ENCODE results near the gene HOOK1.
"Not testable (repeated sequence)": the region's sequence is repeated elsewhere in the genome, so short reads cannot be mapped to it uniquely, and the experiment has no call there.

HOOK1 gene

GRCh38 chr1:59827055-59827643 is 12.4 kb downstream of the HOOK1 start:
- H3K27me3 ChIP-seq (ENCODE audit: insufficient read depth, insufficient read length): no peaks in the 10 kb centered on the region
- no peak overlapping the region for H3K4me3 ChIP-seq (ENCODE audit: insufficient read length, low read depth)
- no peak overlapping the region for H3K9ac ChIP-seq (ENCODE audit: insufficient read length, low read depth)
- TF ChIP-seq SUZ12 (IDR thresholded peaks at IDR 0.05; ENCODE audit: extremely low read depth, insufficient read depth, insufficient read length) (no peak), ZNF274 (IDR thresholded peaks at IDR 0.05; ENCODE audit: low read depth, low read length) (no peak), YY1 (IDR thresholded peaks at IDR 0.05; ENCODE audit: insufficient read depth, insufficient read length) (no peak)
- H3K4me1 ChIP-seq (ENCODE audit: insufficient read depth, insufficient read length): no peaks in the 10 kb centered on the region
- H3K9me3 ChIP-seq (ENCODE audit: insufficient read depth, low read length): no peaks in the 10 kb centered on the region
- no peaks in the 10 kb centered on the region for H3K36me3 ChIP-seq (ENCODE audit: insufficient read depth, insufficient read length, low read length)
- no peak for DNase-seq (ENCODE audit: low read depth, low spot score)

DNA sequence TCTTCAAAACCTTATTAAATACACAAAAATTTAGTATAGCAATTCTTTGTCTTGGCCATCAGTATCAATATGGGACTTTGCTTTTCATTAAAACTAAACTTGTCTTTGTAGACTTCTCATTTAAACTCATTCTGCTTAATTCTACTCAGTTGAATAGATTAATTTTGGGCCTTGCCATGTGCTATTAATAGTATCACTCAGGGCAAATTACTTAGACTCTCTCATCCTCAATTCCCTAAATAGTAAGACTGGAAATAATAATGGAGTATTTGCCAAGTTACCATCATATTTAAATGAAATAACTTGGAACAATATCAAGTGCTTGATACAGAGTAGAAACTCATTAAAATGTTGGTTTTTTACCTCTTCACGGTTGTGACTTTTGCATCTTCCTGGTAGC is 13.4 kb downstream of the HOOK1 start:
- H3K9me3 ChIP-seq (ENCODE audit: insufficient read depth, low read length): no peaks in the 10 kb centered on the region
- TF ChIP-seq YY1 (IDR thresholded peaks at IDR 0.05; ENCODE audit: insufficient read depth, insufficient read length) (no peak), ZNF274 (IDR thresholded peaks at IDR 0.05; ENCODE audit: low read depth, low read length) (no peak), SUZ12 (IDR thresholded peaks at IDR 0.05; ENCODE audit: extremely low read depth, insufficient read depth, insufficient read length) (no peak)
- no peak overlapping the region for H3K9ac ChIP-seq (ENCODE audit: insufficient read length, low read depth)
- H3K4me3 ChIP-seq (ENCODE audit: insufficient read length, low read depth): no peak overlapping the region
- DNase-seq (ENCODE audit: low read depth, low spot score): no peak
- no peaks in the 10 kb centered on the region for H3K36me3 ChIP-seq (ENCODE audit: insufficient read depth, insufficient read length, low read length)
- no peaks in the 10 kb centered on the region for H3K27me3 ChIP-seq (ENCODE audit: insufficient read depth, insufficient read length)
- no peaks in the 10 kb centered on the region for H3K4me1 ChIP-seq (ENCODE audit: insufficient read depth, insufficient read length)

GRCh38 chr1:59831529-59831928 is 16.8 kb downstream of the HOOK1 start:
- H3K4me1 ChIP-seq (ENCODE audit: insufficient read depth, insufficient read length): no peaks in the 10 kb centered on the region
- TF ChIP-seq SUZ12 (IDR thresholded peaks at IDR 0.05; ENCODE audit: extremely low read depth, insufficient read depth, insufficient read length) (no peak), YY1 (IDR thresholded peaks at IDR 0.05; ENCODE audit: insufficient read depth, insufficient read length) (no peak), ZNF274 (IDR thresholded peaks at IDR 0.05; ENCODE audit: low read depth, low read length) (no peak)
- no peaks in the 10 kb centered on the region for H3K9me3 ChIP-seq (ENCODE audit: insufficient read depth, low read length)
- no peak overlapping the region for H3K4me3 ChIP-seq (ENCODE audit: insufficient read length, low read depth)
- no peak overlapping the region for H3K9ac ChIP-seq (ENCODE audit: insufficient read length, low read depth)
- H3K36me3 ChIP-seq (ENCODE audit: insufficient read depth, insufficient read length, low read length): no peaks in the 10 kb centered on the region
- DNase-seq (ENCODE audit: low read depth, low spot score): no peak
- no peaks in the 10 kb centered on the region for H3K27me3 ChIP-seq (ENCODE audit: insufficient read depth, insufficient read length)

- H3K36me3 ChIP-seq (ENCODE audit: insufficient read depth, insufficient read length, low read length): no peaks in the 10 kb centered on the region
- no peak for DNase-seq (ENCODE audit: low read depth, low spot score)
- H3K4me3 ChIP-seq (ENCODE audit: insufficient read length, low read depth): no peak overlapping the region
- H3K9ac ChIP-seq (ENCODE audit: insufficient read length, low read depth): no peak overlapping the region
- TF ChIP-seq ZNF274 (IDR thresholded peaks at IDR 0.05; ENCODE audit: low read depth, low read length) (no peak), YY1 (IDR thresholded peaks at IDR 0.05; ENCODE audit: insufficient read depth, insufficient read length) (no peak), SUZ12 (IDR thresholded peaks at IDR 0.05; ENCODE audit: extremely low read depth, insufficient read depth, insufficient read length) (no peak)
- no peaks in the 10 kb centered on the region for H3K9me3 ChIP-seq (ENCODE audit: insufficient read depth, low read length)
- H3K27me3 ChIP-seq (ENCODE audit: insufficient read depth, insufficient read length): no peaks in the 10 kb centered on the region
- no peaks in the 10 kb centered on the region for H3K4me1 ChIP-seq (ENCODE audit: insufficient read depth, insufficient read length)
Observed at GRCh38 chr1:59833022-59833421, 18.3 kb downstream of the HOOK1 start.

DNA sequence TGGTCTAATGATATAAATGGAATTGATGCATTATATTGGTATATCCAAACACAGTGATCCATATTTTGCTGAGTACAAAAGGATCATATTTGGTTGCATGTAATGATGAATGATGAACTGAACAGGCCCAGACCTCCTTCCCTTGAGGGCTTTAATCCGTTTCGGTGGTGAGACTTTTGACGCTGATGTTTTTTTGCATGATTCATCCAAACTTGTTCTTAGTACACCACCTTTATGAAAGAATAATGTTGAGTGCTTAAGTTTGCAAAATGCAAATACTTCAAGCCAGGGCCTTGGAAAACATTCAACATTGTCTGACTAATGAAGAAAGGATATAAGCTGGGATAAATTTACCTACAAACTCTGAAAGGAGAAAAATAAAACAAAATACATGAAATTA is 19.2 kb downstream of the HOOK1 start:
- DNase-seq (ENCODE audit: low read depth, low spot score): no peak
- H3K9me3 ChIP-seq (ENCODE audit: insufficient read depth, low read length): no peaks in the 10 kb centered on the region
- H3K9ac ChIP-seq (ENCODE audit: insufficient read length, low read depth): no peak overlapping the region
- H3K36me3 ChIP-seq (ENCODE audit: insufficient read depth, insufficient read length, low read length): no peaks in the 10 kb centered on the region
- H3K4me3 ChIP-seq (ENCODE audit: insufficient read length, low read depth): no peak overlapping the region
- H3K4me1 ChIP-seq (ENCODE audit: insufficient read depth, insufficient read length): no peaks in the 10 kb centered on the region
- TF ChIP-seq ZNF274 (IDR thresholded peaks at IDR 0.05; ENCODE audit: low read depth, low read length): no peak
- TF ChIP-seq SUZ12 (IDR thresholded peaks at IDR 0.05; ENCODE audit: extremely low read depth, insufficient read depth, insufficient read length): no peak
- no peak for TF ChIP-seq YY1 (IDR thresholded peaks at IDR 0.05; ENCODE audit: insufficient read depth, insufficient read length)
- H3K27me3 ChIP-seq (ENCODE audit: insufficient read depth, insufficient read length): no peaks in the 10 kb centered on the region

DNA sequence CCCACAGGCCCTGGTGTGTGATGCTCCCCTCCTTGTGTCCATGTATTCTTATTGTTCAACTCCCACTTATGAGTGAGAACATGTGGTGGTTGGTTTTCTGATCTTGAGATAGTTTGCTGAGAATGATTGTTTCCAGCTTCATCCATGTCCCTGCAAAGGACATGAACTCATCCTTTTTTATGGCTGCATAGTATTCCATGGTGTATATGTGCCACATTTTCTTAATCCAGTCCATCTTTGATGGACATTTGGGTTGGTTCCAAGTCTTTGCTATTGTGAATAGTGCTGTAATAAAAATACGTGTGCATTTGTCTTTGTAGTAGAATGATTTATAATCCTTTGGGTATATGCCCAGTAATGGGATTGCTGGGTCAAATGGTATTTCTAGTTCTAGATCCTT is 23.1 kb downstream of the HOOK1 start:
- not testable (repeated sequence) for H3K9ac ChIP-seq (ENCODE audit: insufficient read length, low read depth); H3K4me1 ChIP-seq (ENCODE audit: insufficient read depth, insufficient read length); H3K4me3 ChIP-seq (ENCODE audit: insufficient read length, low read depth); H3K9me3 ChIP-seq (ENCODE audit: insufficient read depth, low read length); H3K36me3 ChIP-seq (ENCODE audit: insufficient read depth, insufficient read length, low read length); DNase-seq (ENCODE audit: low read depth, low spot score); H3K27me3 ChIP-seq (ENCODE audit: insufficient read depth, insufficient read length)

DNA sequence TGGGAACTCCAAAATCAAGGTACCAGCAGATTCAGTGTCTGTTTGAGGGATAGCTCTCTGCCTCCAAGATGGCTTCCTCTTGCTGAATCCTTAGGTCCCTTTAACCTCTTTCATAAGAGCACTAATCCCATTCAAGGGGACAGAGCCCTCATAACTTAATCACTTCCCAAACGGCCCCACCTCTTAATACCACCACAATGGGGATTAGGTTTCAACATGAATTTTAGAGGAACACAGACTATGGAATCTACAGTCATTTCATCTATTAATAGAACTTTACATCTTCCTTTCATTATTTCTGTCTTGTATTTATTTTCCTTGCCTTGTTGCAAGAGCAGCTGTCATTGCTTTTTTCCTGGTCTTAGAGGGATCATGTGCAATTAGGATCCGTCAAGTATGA is 30.3 kb downstream of the HOOK1 start:
- Histone ChIP-seq H3K9ac (ENCODE audit: insufficient read length, low read depth) (no peak overlapping the region), H3K27me3 (ENCODE audit: insufficient read depth, insufficient read length) (no peaks in the 10 kb centered on the region), H3K4me1 (ENCODE audit: insufficient read depth, insufficient read length) (no peaks in the 10 kb centered on the region), H3K36me3 (ENCODE audit: insufficient read depth, insufficient read length, low read length) (no peaks in the 10 kb centered on the region), H3K9me3 (ENCODE audit: insufficient read depth, low read length) (peaks cover 3% of the 10 kb centered on the region; the same call in 1 of the 2 replicates), H3K4me3 (ENCODE audit: insufficient read length, low read depth) (no peak overlapping the region)
- TF ChIP-seq YY1 (IDR thresholded peaks at IDR 0.05; ENCODE audit: insufficient read depth, insufficient read length) (no peak), ZNF274 (IDR thresholded peaks at IDR 0.05; ENCODE audit: low read depth, low read length) (no peak), SUZ12 (IDR thresholded peaks at IDR 0.05; ENCODE audit: extremely low read depth, insufficient read depth, insufficient read length) (no peak)
- no peak for DNase-seq (ENCODE audit: low read depth, low spot score)
